ENCODE measurements around the gene MKRN2OS.

GRCh38 chr3:12578742-12579141 is 33.4 kb upstream of the MKRN2OS start:
- TF ChIP-seq, protein P1, sequence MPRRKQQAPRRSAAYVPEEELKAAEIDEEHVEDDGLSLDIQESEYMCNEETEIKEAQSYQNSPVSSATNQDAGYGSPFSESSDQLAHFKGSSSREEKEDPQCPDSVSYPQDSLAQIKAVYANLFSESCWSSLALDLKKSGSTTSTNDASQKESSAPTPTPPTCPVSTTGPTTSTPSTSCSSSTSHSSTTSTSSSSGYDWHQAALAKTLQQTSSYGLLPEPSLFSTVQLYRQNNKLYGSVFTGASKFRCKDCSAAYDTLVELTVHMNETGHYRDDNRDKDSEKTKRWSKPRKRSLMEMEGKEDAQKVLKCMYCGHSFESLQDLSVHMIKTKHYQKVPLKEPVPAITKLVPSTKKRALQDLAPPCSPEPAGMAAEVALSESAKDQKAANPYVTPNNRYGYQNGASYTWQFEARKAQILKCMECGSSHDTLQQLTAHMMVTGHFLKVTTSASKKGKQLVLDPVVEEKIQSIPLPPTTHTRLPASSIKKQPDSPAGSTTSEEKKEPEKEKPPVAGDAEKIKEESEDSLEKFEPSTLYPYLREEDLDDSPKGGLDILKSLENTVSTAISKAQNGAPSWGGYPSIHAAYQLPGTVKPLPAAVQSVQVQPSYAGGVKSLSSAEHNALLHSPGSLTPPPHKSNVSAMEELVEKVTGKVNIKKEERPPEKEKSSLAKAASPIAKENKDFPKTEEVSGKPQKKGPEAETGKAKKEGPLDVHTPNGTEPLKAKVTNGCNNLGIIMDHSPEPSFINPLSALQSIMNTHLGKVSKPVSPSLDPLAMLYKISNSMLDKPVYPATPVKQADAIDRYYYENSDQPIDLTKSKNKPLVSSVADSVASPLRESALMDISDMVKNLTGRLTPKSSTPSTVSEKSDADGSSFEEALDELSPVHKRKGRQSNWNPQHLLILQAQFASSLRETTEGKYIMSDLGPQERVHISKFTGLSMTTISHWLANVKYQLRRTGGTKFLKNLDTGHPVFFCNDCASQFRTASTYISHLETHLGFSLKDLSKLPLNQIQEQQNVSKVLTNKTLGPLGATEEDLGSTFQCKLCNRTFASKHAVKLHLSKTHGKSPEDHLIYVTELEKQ (tag by site-specific recombination; IDR thresholded peaks at IDR 0.05; ENCODE audit: borderline replicate concordance): no peak
- TF ChIP-seq, protein P2, sequence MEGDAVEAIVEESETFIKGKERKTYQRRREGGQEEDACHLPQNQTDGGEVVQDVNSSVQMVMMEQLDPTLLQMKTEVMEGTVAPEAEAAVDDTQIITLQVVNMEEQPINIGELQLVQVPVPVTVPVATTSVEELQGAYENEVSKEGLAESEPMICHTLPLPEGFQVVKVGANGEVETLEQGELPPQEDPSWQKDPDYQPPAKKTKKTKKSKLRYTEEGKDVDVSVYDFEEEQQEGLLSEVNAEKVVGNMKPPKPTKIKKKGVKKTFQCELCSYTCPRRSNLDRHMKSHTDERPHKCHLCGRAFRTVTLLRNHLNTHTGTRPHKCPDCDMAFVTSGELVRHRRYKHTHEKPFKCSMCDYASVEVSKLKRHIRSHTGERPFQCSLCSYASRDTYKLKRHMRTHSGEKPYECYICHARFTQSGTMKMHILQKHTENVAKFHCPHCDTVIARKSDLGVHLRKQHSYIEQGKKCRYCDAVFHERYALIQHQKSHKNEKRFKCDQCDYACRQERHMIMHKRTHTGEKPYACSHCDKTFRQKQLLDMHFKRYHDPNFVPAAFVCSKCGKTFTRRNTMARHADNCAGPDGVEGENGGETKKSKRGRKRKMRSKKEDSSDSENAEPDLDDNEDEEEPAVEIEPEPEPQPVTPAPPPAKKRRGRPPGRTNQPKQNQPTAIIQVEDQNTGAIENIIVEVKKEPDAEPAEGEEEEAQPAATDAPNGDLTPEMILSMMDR (tag by site-specific recombination; IDR thresholded peaks at IDR 0.05): no peak; the same call in 1 of the 2 replicates
- TF ChIP-seq ZBTB21 (tag by site-specific recombination; IDR thresholded peaks at IDR 0.05): no peak
- TF ChIP-seq, protein P3, sequence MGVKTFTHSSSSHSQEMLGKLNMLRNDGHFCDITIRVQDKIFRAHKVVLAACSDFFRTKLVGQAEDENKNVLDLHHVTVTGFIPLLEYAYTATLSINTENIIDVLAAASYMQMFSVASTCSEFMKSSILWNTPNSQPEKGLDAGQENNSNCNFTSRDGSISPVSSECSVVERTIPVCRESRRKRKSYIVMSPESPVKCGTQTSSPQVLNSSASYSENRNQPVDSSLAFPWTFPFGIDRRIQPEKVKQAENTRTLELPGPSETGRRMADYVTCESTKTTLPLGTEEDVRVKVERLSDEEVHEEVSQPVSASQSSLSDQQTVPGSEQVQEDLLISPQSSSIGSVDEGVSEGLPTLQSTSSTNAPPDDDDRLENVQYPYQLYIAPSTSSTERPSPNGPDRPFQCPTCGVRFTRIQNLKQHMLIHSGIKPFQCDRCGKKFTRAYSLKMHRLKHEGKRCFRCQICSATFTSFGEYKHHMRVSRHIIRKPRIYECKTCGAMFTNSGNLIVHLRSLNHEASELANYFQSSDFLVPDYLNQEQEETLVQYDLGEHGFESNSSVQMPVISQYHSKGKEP (tag by site-specific recombination; IDR thresholded peaks at IDR 0.05): no peak
- TF ChIP-seq, protein P4, sequence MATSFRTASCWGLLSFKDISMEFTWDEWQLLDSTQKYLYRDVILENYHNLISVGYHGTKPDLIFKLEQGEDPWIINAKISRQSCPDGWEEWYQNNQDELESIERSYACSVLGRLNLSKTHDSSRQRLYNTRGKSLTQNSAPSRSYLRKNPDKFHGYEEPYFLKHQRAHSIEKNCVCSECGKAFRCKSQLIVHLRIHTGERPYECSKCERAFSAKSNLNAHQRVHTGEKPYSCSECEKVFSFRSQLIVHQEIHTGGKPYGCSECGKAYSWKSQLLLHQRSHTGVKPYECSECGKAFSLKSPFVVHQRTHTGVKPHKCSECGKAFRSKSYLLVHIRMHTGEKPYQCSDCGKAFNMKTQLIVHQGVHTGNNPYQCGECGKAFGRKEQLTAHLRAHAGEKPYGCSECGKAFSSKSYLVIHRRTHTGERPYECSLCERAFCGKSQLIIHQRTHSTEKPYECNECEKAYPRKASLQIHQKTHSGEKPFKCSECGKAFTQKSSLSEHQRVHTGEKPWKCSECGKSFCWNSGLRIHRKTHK (tag by site-specific recombination; IDR thresholded peaks at IDR 0.05): no peak
- no peak for TF ChIP-seq ZNF335 (tag by site-specific recombination; conservative IDR thresholded peaks at IDR 0.05)
- TF ChIP-seq ZNF146 (tag by site-specific recombination; IDR thresholded peaks at IDR 0.05): no peak
- TF ChIP-seq SALL2 (tag by site-specific recombination; IDR thresholded peaks at IDR 0.05; ENCODE audit: borderline replicate concordance): no peak
- TF ChIP-seq ZFP37 (tag by site-specific recombination; IDR thresholded peaks at IDR 0.05): no peak
- TF ChIP-seq ZBTB1 (tag by site-specific recombination; IDR thresholded peaks at IDR 0.05): no peak
- TF ChIP-seq OVOL3 (tag by site-specific recombination; IDR thresholded peaks at IDR 0.05): no peak

Measured in HEK293 (cell line).